GM19238 (cell line): Measurements from ENCODE around the gene NUP210.

Source experiments
- DNase-seq: peaks from one replicate; pipeline ENCODE4 v3.0.0; 2011; ENCODE audit warnings: low spot score; ENCODE audit not compliant: insufficient read length

The NUP210 gene

DNA sequence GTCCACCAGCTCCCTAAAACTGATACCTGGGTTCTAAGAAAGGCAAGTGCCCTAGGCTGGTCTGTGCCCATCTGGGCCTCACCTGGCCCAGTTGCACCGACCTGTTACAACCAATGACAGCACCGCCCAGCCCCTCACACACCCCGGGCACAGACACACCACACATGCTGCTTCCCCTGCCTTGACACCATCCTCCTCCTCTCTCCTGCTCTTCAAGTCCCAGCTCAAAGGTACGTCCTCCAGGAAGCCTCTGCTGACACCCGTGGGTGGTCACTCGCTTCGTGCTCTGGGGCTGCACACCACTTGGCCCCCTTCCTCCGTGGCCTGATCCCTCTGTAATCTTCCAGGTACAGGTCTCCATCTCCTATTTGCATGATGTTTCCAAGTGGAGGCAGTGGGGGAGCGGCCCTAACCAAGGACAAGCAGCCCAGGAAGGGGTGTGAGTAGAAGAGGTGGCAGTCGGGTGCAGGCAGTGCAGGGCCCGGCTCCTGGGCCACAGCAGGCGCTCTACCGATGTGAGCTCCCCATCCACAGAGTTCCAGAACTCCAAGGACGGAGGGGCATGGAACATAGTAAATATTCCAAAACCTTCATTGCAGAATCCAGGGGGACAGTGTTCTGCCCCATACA is 144.6 kb downstream of the NUP210 start:
- DNase-seq: no peak

DNA sequence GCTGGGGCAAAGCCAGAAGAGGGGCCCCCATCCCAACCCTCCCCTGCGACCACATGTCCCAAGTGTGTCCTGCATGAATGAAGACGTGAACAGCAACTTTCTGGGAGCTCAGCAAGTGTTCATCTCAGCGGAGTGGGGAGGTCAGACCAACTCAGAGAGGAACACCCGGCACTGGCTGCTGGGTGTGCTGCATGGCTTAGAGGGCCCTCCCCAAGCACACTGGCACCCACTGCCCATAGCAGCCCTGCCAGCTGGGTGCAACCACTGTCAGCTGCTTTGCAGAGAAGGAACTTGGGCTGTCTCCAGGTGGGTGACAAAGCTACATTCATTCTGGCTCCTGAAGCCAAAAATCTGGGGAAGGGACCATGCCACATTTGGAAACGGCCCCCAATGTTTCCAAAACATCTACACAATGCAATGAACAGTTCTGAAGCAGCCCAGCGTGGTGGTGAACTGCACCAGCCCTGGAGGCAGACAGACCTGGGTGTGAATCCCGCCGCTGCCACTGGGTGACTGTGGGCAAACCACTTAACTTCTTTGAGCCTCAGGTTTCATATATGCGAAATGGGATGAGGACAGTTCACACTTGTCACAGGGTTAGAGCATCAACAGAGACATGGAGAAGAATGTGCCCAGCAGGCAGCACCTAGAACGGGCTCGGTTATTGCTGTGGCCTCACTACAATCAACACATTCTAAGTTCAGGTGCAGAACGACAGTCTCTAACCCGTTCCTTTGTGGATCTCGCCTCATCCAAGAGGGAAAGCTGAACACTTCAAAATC is 145.4 kb downstream of the NUP210 start:
- DNase-seq: no peak

DNA sequence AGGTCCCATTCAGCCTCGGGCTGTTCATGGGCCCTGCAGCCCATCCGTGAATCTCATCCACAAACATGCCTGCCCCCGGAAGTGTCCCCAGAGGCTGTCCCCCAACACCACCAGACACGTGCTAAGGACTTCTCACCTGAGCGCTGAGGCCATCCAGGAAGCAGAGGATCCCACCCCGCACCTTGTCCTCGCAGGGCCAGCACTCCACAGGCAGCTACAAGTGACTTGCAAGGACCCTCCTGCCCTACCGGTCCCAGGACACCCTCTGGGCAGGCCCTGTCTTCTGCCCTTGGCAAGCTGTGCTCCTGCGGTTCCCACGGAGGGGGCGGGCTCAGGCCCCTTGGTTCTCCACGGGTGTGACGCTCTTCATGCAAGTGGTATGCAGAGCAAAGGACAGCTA is 146.0 kb downstream of the NUP210 start:
- DNase-seq: no peak

DNA sequence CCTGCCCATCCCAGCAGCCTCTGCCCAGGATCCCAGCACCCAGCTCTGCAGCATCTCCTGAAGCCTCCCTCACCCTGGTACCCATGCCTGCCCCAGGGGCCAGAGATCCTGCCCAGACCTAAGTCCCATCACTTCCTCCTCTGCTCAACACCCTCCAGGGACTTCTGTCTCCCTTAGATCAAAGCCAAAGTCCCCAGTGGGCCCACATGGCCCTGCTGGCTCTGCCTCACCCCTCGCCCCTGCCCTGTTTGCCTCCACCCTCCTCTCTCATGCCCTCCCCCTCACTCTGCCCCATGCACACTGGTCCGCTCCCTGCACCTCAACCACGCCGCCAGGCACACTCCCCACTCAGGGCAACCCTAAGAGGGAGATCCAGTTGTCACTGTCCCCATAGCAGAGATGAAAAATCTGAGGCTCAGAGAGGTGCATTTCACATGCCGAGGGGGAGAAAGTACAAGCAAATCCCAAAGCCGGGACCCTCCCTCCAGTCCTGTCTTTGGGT is 146.5 kb downstream of the NUP210 start:
- DNase-seq: no peak

DNA sequence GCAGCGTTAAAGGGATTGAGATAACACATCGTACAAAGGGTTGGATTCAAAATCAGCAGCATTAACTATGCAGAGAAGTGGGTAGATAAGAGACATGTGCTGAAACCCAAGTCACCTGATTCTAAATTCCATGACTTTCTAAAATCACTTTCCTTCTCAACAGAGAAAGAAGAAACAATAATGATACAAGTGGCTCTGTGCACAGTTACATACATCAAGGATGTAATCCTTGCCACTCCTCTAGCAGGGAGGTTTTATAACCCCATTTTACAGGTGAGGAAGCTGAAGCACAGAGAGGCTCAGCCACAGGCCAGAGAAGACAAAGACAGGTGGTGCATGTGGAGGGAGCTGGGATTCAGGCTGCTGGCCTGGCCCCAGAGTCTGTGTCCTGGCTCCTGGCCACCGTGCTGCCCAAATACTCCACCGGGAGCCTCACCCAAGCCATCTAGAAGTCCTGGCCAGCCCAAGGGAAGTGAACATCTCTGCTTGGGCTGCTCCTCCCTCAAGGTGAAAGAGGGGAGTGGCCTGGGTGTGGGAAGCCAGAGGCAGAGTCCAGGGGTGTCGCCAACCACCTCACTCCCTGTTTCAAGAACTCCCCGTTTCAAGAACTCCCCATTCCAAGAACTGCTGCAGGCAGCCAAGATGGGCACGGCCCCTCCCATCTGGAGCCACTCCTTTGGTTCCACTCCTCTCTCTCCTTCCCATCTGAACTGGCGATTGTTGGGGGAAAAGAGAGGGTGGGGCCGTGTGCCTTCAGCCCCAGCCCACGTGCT is 147.1 kb downstream of the NUP210 start:
- DNase-seq: no peak

DNA sequence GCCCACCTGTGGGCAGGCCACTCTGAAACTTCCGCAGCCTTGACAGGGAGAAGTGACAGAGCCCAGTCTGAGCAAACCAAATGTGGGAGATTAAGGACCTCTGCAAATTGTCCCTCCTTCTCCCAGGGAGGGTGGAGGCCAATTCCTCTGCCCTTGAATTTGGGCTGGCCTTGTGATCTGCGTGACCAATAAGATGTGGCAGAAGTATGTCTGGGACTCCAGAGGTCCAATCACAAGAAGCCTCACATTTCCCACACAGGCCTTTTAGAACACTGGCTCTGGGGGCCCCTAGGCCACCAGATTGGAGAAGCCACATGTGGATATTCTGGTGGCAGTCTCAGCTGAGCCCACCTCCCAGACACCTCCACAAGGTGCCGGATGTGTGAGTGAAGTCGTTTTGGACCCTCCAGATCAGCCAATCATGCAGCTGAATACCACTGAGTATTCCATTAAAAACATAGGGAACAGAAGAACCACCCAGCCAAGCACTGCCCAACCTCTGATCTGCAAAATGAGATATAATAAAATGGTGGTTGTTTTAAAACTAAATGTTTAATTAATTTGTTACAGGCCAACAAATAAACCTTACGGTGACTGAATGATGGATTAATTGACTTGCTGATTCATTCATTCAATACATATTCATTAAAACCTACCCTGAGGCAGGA is 150.3 kb downstream of the NUP210 start:
- DNase-seq: no peak

DNA sequence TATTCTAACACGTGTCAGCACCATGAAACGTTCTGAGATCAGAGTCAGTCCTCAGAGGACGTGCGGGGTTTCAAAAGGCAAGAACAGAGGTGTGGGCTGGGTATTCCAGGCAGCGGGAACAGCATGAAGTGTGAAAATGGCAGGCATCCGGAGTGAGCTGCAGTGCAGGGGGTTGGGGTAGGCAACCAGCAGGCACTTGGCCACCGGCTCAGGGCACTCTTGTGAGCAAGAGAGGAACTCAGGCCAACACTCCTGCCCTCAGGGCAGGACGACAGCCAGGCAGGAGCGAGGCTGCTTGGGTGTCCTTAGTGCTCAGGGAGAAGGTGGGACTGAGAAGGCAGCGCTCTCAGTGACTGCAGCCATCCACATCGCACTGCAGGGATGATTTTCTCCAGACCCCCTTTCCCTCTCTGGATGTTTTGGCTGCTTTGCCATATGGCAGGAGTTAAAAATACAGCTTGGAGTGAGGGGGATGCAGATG is 151.1 kb downstream of the NUP210 start:
- DNase-seq: no peak

DNA sequence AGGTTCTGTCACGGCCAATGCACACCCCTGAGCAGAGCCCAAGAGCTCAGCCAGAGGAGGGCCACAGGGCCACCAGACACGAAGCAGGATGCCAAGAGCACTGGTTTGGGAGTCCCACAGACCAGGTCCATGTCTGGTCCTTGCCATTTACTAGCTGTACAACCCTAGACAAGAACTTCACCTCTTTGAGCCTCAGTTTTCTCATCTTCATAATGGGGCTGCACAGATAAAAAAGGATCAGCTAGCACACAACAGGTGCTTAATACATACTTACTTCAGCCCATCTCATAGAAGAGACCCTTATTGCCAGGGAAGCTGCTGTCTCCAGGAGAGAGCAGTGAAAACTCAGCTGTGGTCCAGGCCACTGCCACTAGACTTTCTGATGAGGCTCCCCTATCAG is 152.0 kb downstream of the NUP210 start:
- DNase-seq: no peak

DNA sequence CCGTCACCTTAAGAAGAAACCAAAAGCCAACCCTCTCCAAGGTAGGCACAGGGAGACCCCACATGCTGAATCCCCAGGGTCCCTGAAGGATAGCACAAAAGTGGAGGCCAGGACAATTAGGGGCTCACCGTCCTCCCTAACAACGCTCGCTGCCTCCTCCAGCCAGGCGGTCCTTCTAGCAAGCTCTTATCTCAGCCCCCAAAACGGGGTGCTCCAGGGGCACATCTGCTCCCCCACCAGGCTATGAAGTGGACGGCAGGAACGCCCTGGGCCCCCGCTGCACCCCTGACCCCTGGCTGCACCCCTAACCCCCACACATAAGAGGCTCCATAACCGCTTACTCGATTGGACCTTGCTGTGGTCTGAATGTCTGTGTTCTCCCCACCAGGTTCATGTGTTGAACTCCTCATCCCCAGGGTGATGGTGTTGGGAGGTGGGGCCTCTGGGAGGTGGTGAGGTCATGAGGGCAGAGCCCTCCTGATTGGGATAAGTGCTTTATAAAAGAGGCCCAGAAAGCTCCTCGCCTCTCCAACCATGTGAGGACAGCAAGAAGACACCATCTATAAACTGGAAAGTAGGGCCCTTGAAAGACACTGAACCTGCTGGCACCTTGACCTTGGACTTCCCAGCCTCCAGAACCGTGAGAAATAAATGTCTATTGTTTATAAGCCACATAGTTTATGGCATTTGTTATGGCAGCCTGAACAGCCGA is 153.3 kb downstream of the NUP210 start:
- DNase-seq: no peak
